Choroid plexus epithelial cell (primary cell): ENCODE results near the gene PSMC3.

Experiments used
- DNase-seq: peaks from one replicate; pipeline ENCODE4 v3.0.0-alpha.2; 2010; ENCODE audit warnings: low read depth
- H3K4me3 ChIP-seq: 2 replicates; pipeline ENCODE4 v1.5.1; 2011; ENCODE audit warnings: low read depth, mild to moderate bottlenecking, control low read depth, low read length, moderate library complexity
- TF ChIP-seq, protein P1 (sequence below): conservative IDR thresholded peaks from 2 replicates; pipeline ENCODE4 v1.5.1; 2011; ENCODE audit warnings: low read depth, mild to moderate bottlenecking, control low read depth, inconsistent platforms, low read length, moderate library complexity

The PSMC3 gene

DNA sequence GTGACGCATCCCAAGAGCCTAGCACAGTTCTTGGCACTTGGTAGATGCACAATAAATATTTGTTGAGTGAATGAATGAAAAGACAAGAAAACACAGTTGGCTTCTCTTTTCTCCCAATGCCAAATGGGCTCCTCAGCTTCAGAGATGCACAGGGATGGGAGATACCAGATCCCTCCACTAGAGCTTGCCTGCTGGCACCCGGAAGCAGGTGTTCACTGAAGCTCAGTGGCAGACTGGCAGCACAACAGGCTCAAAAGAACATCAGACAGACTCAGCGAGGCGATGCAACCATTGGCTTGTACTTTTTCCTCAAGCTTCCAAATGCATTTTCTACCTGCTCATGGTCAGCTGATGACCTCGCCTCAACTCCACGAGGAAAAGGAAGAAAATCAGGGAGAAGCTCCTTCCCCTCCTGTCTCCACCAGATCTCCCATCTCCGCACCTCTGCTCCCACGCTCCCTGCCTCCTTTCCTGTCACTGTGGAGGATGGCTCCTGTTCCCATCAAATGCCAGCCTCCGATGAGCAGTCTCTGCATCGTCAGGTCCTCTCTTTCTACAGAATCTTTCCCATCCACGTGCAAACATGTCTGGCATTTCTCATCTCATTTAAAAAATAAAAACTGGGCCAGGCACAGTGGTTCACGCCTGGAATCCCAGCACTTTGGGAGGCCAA, 16.9 kb upstream of the PSMC3 start:
- no peak overlapping the region for H3K4me3 ChIP-seq
- DNase-seq: no peak
- TF ChIP-seq, protein P1, sequence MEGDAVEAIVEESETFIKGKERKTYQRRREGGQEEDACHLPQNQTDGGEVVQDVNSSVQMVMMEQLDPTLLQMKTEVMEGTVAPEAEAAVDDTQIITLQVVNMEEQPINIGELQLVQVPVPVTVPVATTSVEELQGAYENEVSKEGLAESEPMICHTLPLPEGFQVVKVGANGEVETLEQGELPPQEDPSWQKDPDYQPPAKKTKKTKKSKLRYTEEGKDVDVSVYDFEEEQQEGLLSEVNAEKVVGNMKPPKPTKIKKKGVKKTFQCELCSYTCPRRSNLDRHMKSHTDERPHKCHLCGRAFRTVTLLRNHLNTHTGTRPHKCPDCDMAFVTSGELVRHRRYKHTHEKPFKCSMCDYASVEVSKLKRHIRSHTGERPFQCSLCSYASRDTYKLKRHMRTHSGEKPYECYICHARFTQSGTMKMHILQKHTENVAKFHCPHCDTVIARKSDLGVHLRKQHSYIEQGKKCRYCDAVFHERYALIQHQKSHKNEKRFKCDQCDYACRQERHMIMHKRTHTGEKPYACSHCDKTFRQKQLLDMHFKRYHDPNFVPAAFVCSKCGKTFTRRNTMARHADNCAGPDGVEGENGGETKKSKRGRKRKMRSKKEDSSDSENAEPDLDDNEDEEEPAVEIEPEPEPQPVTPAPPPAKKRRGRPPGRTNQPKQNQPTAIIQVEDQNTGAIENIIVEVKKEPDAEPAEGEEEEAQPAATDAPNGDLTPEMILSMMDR: no peak

DNA sequence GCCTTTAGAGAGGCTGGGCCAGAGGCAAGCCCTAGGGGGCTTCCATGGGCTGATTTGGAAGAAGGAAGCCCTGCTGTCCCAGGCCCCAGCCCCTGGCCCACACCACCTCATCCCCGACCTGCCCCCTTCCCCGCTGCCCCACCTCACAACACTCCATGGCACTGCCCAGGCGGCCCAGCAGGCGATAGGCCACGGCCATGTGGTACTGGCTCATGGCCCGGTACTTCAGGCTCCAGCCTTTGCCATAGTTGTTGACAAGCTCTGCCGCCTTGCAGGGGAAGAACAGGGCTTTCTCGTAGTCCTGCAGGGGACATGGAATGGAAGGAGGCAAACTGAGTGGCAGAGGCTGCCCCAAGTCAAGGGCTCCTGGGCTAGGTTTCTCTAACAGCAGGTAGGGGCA, 16.3 kb upstream of the PSMC3 start:
- H3K4me3 ChIP-seq: no peak overlapping the region
- no peak for DNase-seq
- TF ChIP-seq, protein P1: no peak

DNA sequence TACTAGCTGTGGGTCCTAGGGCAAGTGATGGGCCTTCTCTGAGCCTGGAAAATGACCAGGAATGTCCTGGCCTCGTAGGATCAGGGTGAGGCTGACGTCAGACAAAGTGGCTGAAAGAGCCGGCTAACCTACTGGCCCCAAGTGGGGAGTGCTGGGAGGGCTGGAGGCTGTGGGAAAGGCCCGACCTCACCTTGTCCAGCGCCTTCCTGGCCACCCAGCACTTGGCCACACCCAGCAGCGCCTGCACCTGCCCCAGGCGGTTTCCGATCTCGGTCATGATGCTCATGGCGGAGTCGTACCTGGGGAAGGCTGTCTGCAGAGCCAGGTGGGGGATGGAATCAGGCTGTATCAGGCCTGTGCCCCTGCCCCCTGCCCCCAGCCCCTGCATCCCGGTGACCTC, 15.2 kb upstream of the PSMC3 start:
- DNase-seq: no peak
- TF ChIP-seq, protein P1: no peak
- H3K4me3 ChIP-seq: no peak overlapping the region

DNA sequence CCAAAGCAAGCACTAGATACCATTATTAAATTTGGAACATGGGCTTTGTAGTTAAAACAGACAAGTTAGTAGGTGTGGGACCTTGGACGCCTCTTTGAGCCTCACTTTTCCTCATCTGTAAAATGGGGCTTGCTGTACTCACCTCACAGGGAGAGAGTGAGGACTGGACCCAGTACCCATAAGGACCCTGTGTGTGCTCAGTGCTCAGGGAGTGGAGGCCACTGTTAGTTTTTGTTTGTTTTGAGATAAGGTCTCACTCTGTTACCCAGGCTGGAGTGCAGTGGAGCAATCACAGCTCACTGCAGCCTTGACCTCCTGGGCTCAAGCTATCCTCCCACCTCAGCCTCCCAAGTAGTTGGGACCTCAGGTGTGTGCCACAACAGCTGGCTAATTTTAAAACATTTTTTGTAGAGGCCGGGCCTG, 13.8 kb upstream of the PSMC3 start:
- H3K4me3 ChIP-seq: no peak overlapping the region
- DNase-seq: no peak
- TF ChIP-seq, protein P1: no peak

DNA sequence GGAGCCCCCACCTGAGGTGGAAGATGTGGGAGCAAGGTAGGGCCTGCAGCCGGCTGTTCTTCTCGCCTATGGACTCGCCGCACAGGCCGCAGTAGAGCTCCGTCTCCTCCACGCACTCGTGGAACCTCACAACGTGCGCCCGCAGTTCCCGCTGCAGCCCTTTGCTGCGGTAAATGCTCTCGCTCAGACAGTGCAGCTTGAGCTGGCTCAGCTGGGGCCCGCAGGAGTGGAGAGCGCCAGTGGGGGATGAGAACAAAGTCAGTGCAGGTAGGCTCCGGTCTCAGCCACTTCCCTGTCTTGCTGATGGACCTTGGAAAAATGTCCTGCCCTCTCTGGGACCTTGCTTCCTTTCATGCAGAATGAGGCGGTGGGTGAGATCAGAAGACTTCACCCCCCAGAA, 12.5 kb upstream of the PSMC3 start:
- TF ChIP-seq, protein P1: no peak
- DNase-seq: no peak
- H3K4me3 ChIP-seq: no peak overlapping the region

DNA sequence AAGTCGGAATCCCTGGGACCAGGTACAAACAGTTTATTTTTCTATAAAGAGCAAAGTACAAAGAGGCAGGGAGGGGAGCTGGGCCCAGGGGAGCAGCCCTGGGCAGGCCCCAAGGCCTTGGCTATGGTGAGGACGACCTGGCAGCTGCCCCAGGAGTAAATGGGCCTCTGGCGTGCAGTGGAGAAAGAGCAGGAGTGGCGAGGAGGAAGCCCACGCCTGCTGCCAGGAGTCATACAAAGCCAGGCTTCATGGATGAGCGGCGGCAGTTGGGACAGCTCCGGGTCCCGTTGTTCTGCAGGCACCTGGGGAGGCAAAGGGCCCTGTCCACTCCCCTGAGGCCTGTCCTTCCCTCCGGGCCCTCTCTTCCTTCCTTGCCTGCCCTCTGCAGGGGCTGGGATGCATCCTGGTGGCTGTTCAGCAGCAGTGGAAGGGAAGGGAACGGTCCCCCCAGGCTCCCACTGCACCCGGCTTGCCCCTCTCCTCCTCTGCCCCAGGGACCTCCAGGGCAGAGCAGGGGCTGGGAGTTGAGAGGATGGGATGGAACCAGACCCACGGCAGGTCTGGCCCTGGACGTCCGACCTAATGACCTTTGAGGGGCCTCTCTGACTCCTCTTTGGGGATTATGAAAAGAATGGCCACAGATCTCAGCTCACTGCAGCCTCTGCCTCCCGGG, 11.6 kb upstream of the PSMC3 start:
- no peak overlapping the region for H3K4me3 ChIP-seq
- TF ChIP-seq, protein P1: no peak
- DNase-seq: no peak
